ENCODE results near the gene PCMTD2. TPM values are rescaled to one million over a fixed set of nuclear protein-coding genes. Genes with fewer than 3 reads are reported as not detected.

The PCMTD2 gene
- total and polyA plus RNA-seq, 2 of the 13 experiments (the other 11 are each of a cell fraction or from before 2014, with no cell fraction given), result 47.0 to 76.9 TPM

- TF ChIP-seq KDM5B (CRISPR knock-in tag; IDR thresholded peaks at IDR 0.05; ENCODE audit: borderline replicate concordance) (peak; percentile 99), ZNF556 (CRISPR knock-in tag; IDR thresholded peaks at IDR 0.05; ENCODE audit: borderline replicate concordance) (peak; percentile 95), SETDB1 (CRISPR knock-in tag; IDR thresholded peaks at IDR 0.05; ENCODE audit: borderline replicate concordance) (no peak), ZNF75D (CRISPR knock-in tag; IDR thresholded peaks at IDR 0.05; ENCODE audit: borderline replicate concordance) (no peak), ZBTB20 (CRISPR knock-in tag; IDR thresholded peaks at IDR 0.05; ENCODE audit: borderline replicate concordance, low read depth) (peak; percentile 44), ZNF567 (CRISPR knock-in tag; IDR thresholded peaks at IDR 0.05; ENCODE audit: borderline replicate concordance) (peak; percentile 95; the same call in 1 of the 2 replicates), DPF2 (CRISPR knock-in tag; IDR thresholded peaks at IDR 0.05; ENCODE audit: borderline replicate concordance, low read depth) (no peak), EEA1 (CRISPR knock-in tag; IDR thresholded peaks at IDR 0.05; ENCODE audit: borderline replicate concordance) (peak; percentile 98), MEF2D (CRISPR knock-in tag; IDR thresholded peaks at IDR 0.05) (no peak), JUNB (CRISPR knock-in tag; IDR thresholded peaks at IDR 0.05; ENCODE audit: borderline replicate concordance) (no peak), SALL1 (CRISPR knock-in tag; IDR thresholded peaks at IDR 0.05) (peak; percentile 95), MYNN (CRISPR knock-in tag; IDR thresholded peaks at IDR 0.05; ENCODE audit: low read depth) (peak; percentile 92), TARDBP (CRISPR knock-in tag; IDR thresholded peaks at IDR 0.05) (peak; percentile 57; the same call in 1 of the 2 replicates), TEAD3 (CRISPR knock-in tag; optimal IDR thresholded peaks at IDR 0.05; ENCODE audit: borderline replicate concordance) (peak; percentile 59), ZXDC (CRISPR knock-in tag; IDR thresholded peaks at IDR 0.05) (no peak), ZNF143 (CRISPR knock-in tag; IDR thresholded peaks at IDR 0.05) (no peak; the same call in 1 of the 2 replicates), ATF2 (CRISPR knock-in tag; IDR thresholded peaks at IDR 0.05) (peak; percentile 48; the same call in 1 of the 2 replicates), NAIF1 (CRISPR knock-in tag; IDR thresholded peaks at IDR 0.05; ENCODE audit: borderline replicate concordance) (no peak), YEATS2 (CRISPR knock-in tag; IDR thresholded peaks at IDR 0.05; ENCODE audit: borderline replicate concordance) (peak; percentile 79), NR2C2 (CRISPR knock-in tag; IDR thresholded peaks at IDR 0.05; ENCODE audit: borderline replicate concordance) (peak; percentile 65), ATF3 (CRISPR knock-in tag; IDR thresholded peaks at IDR 0.05) (no peak), CREB1 (IDR thresholded peaks at IDR 0.05) (no peak), CREB1 (CRISPR knock-in tag; IDR thresholded peaks at IDR 0.05) (no peak), ZNF777 (CRISPR knock-in tag; IDR thresholded peaks at IDR 0.05) (peak; percentile 90), NR2F6 (IDR thresholded peaks at IDR 0.05) (no peak), NR2F6 (CRISPR knock-in tag; IDR thresholded peaks at IDR 0.05) (peak; percentile 8; the same call in 1 of the 2 replicates), ZNF335 (CRISPR knock-in tag; IDR thresholded peaks at IDR 0.05) (no peak)
Measured at GRCh38 chr20:64255361-64256281, at the start of gene PCMTD2 (continued).
